GM12875 (cell line): ENCODE measurements around the gene NHLH2.

ENCODE experiments used
- H3K4me3 ChIP-seq: one replicate; pipeline ENCODE4 v1.5.1; 2011; ENCODE audit warnings: low read depth, low read length, control low read depth
- TF ChIP-seq, protein P1 (sequence below): IDR thresholded peaks from 2 replicates; pipeline ENCODE4 v1.5.1; 2011; ENCODE audit warnings: low read depth, mild to moderate bottlenecking, control low read depth, inconsistent platforms, low read length, moderate library complexity, borderline replicate concordance; ENCODE audit not compliant: insufficient read depth

NHLH2 gene

DNA sequence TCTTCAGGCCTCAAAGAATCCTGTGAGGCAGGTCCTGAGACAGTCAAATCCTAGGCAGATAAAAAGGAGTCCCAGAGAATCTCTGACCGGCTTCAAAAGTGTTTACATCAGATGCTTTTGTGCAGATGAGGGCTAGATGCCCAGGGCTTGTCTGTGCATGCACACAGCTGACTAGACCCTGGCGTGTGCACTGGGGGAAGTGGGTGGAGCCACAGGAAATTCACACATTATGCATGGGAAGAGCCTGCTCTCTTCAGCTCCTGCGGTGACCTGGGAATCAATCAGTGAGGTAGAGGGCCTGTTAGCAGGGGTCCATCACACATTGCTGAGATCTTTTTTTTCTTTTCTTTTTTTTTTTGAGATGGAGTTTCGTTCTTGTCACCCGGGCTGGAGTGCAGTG is 36.6 kb upstream of the NHLH2 start:
- TF ChIP-seq, protein P1, sequence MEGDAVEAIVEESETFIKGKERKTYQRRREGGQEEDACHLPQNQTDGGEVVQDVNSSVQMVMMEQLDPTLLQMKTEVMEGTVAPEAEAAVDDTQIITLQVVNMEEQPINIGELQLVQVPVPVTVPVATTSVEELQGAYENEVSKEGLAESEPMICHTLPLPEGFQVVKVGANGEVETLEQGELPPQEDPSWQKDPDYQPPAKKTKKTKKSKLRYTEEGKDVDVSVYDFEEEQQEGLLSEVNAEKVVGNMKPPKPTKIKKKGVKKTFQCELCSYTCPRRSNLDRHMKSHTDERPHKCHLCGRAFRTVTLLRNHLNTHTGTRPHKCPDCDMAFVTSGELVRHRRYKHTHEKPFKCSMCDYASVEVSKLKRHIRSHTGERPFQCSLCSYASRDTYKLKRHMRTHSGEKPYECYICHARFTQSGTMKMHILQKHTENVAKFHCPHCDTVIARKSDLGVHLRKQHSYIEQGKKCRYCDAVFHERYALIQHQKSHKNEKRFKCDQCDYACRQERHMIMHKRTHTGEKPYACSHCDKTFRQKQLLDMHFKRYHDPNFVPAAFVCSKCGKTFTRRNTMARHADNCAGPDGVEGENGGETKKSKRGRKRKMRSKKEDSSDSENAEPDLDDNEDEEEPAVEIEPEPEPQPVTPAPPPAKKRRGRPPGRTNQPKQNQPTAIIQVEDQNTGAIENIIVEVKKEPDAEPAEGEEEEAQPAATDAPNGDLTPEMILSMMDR: no peak
- no peak overlapping the region for H3K4me3 ChIP-seq

DNA sequence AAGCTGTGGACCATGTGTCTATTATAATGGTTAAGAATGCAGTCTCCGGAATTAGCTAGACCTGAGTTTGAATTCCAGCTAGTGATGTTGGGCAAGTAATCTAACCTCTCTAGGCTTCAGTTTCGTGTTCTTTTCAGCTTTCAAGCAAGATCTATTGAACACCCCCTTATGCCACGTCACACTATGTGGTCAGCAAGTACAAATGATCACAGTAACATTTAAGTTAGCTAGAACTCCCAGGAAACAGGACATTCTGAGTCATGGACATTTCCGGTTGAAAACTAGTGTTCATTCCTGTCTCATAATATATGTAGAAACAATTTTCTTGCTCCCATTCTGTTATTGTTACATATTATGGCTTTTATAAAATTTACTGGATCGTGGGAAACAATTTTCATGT is 34.0 kb upstream of the NHLH2 start:
- no peak overlapping the region for H3K4me3 ChIP-seq
- TF ChIP-seq, protein P1: no peak

DNA sequence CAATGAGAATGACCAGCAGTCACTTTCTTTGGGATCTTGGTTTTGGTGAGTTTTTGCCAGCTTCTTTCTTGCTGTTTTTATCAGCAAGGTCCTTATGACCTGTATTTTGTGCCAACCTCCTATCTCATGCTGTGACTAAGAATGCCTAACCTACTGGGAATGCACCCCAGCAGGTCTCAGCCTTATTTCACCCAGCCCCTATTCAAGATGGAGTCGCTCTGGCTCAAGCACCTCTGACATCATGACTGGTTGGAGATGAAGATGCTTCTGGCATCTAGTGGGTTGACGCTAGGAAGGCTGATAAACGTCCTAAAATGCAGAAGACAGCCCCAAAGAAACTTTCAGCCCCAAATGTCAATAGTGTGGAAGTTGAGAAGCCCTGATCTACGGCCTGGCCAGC is 33.6 kb upstream of the NHLH2 start:
- H3K4me3 ChIP-seq: no peak overlapping the region
- TF ChIP-seq, protein P1: no peak

DNA sequence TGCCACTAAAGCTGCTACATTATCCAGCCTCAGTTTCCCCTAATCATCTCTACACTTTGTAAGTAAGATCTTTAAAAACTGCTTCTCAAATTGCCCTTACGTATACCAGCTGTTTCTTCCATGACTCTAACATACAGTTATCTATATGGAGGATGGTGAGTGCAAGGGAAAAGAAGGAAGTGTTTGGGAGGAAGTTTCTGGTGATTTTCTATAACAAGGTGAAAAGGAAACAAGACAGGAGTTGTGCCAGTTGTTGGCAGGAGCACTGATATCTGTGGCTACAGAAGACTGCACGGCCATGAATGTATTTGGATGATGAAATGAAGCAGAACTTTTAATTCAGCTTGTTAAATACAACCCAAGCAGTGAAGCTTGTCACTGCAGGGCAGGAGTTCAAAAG is 32.3 kb upstream of the NHLH2 start:
- no peak overlapping the region for H3K4me3 ChIP-seq
- TF ChIP-seq, protein P1: no peak

DNA sequence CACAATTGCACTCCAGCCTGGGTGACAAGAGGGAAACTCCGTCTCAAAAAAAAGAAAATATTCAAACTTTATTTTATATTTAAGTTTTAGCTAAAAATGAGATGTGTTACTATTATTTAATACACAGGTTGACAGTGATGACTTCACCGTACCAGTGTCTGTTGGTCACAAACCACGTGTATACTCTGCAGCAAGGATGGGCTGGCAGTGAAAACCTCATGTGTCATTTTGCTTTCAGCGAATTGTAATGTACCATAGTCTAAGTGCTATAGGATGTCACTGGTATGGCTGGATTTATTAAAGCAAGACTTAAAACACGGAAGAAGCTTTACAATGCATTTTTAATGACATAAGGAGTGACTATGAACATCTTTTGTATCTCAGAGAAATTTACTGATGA is 28.1 kb upstream of the NHLH2 start:
- TF ChIP-seq, protein P1: no peak
- no peak overlapping the region for H3K4me3 ChIP-seq

DNA sequence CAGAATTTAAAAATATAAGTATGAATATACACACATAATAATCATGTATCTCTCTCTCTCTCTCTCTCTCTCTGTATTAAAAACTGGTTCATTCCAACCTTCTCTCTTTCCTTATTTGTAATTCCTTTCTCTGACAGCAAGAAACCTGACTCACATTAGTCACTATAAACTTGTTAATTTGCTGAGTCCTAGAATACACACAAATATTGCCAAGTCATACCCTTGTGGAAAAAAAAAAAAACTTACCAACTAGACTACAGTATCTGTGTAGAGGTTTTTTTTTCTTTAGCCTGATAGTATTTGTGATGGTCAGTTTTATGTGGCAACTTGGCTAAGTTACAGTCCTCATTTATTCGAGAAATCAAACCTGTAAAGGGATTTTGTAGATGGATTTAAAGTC is 26.3 kb upstream of the NHLH2 start:
- no peak overlapping the region for H3K4me3 ChIP-seq
- TF ChIP-seq, protein P1: no peak

DNA sequence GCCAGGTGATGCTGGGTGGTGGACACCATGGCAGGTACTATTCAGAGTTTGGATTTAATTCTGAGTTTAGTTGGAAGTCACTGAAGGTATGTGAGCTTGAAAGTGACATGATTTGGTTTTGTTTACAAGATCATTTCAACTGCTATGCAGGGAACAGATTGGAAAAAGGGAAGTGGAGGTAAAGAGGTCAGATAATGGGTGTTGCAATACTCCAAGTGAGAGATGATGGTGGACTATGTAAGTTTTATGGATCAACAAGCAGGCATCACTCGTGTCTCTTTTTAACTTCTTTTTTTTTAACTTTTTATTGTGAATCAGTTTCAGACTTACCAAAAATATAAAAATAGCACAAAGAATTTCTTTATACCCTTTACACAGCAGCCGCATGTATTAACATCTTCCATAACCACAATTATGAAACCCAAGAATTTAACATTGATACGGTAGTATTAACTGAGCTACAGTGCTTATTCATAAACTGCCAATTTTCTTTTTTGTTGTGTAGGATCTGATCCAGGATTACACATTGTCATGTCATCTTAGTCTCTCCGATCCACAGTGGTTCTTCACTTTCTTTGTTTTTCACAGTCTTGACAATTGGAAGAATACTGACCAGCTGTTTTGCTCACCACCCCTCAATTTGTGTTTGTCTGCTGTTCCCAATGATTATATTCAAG is 24.9 kb upstream of the NHLH2 start:
- TF ChIP-seq, protein P1: no peak
- H3K4me3 ChIP-seq: no peak overlapping the region
